CD4-positive, alpha-beta T cell treated with Interleukin-12 subunit alpha and Interleukin-12 subunit beta, for 1 hour (primary cell): ENCODE data around the gene UFD1.

Source experiments
- DNase-seq: peaks from one replicate; pipeline ENCODE4 v3.0.0-alpha.2; 2020

UFD1 gene

DNA sequence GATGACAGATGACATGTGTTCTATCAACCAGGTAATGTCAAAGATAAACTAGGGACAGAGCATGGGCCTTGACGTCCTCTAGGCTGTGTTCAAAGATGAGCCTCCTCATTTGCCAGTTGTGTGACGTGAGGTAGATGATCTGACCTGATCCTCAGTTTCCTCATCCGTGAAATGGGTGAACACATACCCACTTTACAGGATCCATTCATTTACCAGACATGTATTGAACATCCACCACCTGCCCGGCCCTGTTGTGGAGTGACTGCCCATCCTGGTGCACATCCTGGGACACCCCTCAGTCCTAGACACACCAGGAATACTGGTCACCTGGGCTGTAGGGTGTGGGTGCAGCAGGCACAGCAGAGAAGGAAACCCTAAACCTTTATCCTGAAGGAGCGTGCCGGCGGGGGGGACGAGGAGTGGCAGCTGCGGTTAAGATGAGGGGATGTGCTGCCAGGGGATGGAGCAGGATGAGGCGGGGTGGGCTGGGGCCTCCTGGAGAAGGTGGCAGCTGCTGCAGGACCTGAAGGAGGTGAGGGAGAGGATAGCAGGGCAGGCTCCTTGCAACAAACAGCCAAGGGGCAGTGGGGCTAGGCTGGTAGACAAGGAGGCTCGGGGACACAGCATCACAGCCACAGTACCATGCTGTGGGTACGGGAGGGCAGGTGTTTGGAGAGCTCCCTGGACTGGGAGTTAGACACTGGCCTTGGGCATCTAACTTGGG, 36.8 kb upstream of the UFD1 start:
- DNase-seq = no peak

DNA sequence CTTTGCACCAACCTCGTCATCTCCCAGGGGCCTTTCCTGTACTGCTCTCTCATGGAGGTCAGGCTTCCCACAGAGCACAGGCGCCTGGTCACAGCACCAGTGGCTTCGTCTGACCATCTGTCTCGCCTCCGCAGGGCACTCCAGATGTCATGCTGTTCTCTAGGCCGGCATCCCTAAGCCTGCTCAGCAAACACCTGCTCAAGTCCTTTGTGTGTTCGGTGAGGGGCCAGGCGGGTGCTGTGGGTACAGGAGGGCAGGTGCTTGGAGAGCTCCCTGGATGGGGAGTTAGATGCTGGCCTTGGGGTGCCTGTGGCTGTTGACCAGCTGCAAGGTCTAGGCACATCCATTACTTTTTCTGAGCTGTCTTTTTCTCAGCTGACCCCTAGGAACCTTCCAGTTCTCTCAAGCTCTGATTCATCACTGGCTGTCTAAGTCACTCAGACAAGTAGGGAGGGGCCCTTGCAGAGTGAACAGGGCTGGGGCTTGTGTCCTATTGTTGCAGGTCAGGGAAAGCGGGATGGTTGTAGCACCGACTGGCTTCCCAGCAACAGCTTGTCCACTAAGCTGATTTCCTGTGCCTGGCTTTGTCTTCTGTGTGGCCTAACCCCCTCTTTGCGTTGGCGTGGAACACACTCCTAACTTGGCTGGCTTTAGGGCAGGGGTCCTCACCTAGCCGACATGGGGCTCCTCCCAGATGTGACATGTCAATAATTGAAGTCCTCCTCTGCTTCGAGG, 36.0 kb upstream of the UFD1 start:
- no peak for DNase-seq

DNA sequence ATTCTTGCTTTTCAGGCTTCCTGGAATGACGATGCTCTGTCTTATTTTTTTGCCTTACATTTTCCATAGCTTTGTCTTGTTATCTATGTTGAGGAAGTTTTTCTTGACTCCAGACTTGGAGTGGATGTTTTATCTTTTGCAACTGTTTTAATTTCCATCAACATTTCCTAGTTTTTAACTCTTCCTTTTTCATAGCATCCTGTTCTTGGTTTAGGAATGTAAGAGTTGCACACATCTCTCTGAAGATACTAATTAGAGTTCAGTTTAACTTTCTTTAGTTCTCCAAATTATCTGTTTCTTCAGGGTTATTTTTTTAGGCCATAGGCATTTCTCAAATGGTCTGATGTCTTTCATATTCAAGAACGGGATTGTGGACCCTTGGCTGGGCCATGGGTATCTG, 34.8 kb upstream of the UFD1 start:
- DNase-seq = no peak

DNA sequence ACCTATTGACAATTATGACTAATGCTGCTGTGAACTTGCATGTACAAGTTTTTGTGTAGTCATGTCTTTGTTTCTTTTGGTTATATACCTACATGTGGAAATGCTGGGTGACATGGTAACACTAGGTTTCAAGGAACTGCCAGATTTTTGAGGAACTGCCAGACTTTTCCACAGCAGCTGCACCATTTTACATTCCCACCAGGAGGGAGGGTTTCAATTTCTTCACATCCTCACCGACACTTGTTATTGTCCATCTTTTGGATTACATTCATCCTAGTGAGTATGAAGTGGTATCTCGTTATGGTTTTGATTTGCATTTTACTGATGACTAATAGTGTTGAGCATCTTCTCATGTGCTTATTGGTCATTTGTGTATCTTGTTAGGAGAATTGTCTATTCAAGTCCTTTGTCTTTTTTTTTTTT, 31.9 kb upstream of the UFD1 start:
- DNase-seq = no peak

DNA sequence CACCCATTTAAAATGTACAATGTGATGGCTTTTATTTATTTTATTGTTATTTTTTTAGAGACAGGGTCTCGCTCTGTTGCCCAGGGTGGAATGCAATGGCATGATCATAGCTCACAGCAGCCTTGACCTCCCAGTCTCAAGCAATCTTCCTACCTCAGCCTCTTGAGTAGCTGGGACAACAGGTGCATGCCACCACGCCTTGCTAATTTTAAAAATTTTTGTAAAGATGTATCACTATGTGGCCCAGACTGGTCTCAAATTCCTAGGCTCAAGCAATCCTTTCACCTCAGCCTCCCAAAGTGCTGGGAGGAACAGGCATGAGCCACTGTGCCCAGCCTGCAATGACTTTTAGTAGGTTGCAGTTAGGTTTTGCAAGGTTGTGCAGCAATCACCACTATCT, 30.9 kb upstream of the UFD1 start:
- no peak for DNase-seq

DNA sequence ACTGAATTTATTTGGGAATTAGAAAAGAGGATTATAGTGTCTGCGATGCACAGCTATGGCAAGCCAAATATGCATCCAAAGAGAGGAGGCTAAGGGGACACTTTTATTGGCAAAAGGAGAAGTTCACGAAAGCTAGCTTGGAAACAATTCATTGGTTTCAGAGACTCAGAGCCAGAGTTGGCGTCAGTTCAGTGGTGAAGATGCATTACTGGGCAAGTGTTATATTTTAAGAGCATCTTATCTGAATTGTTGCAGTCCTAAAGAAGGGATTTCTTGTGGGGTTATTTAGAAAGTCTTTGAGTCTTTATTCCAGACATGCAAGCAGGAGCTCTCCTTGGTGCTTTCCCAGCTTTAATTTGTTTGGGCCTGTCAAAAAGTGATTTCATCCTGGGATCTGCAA, 30.2 kb upstream of the UFD1 start:
- DNase-seq = no peak

DNA sequence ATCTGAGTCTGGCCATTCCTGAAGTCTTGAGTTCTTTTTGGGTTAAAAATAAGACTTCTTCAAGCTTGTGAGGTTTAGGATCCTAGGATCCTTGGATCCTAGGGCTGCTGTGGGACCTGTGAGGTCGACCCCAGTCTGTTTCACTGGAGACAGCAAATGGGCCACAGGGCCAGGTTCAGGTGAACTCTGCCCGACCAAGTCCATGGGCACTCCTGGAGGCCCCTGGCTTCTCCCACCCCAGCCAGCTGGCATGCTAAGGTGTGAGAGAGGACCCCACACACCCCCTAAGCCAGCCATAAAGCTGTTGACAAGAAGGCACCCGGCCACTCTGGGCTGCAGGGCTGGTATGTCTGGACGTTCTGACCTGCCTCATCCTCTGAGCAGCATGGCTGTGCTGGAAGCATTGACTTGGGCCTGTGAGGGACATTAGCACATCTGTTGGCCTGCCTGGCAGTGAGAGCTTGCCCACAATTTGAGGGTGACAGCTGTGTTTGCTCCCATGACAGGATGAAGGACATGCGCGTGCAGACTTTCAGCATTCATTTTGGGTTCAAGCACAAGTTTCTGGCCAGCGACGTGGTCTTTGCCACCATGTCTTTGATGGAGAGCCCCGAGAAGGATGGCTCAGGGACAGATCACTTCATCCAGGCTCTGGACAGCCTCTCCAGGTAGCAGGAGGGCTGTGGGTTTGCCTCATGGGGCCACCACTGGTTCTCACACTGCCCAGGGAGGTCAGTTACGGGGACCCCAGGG, 29.2 kb upstream of the UFD1 start:
- no peak for DNase-seq

DNA sequence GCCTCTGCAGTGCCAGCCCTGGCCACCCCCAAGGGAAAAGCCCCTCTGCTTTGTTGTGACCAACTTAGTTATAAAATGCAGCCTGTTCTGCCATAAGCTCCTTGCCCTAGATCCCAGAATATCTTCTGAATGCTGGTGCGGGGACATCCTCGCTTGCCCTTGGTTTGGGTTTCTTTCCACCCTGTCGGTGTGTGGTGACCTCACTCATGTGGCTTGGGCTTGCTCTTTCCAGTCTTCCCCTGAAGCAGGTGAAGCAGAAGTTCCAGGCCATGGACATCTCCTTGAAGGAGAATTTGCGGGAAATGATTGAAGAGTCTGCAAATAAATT, 28.5 kb upstream of the UFD1 start:
- DNase-seq = no peak

DNA sequence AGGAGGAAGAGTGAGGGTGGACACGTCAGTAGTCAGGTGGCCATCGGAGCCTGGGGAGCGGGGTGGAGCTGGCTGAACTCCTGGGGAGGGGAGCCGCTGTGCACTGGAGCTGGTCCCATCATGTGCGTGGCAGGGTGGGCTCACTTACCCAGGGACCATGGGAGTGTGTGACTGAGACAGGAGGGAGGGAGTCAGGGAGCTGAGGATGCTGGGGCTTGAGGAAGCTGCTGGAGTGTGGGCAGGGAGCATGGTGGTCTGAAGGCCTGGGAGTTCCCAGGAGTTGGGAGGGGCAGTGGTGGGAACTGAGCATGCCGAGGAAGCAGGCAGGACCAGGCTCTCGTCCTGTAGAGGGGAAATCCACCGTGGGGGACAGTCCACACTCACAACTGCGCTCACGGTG, 27.2 kb upstream of the UFD1 start:
- DNase-seq = no peak

DNA sequence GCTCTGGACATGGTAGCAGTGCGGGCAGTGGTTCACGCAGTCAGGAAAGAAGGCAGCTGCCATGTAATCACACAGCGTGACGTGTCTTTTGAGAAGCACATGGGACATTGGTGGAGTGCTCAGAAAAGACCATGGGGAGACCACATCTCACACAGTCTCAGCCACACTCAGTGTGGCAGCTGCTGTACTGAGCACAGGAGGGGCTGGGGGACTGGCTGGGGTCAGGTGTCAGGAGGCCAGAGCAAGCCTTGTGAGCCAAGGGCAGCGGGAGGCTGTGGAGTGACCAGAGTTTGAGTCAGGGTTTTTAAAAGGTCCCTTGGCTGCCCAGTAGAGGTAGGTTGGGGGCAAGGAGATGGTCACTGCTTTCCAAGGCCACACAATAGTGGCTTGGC, 26.7 kb upstream of the UFD1 start:
- DNase-seq = no peak

DNA sequence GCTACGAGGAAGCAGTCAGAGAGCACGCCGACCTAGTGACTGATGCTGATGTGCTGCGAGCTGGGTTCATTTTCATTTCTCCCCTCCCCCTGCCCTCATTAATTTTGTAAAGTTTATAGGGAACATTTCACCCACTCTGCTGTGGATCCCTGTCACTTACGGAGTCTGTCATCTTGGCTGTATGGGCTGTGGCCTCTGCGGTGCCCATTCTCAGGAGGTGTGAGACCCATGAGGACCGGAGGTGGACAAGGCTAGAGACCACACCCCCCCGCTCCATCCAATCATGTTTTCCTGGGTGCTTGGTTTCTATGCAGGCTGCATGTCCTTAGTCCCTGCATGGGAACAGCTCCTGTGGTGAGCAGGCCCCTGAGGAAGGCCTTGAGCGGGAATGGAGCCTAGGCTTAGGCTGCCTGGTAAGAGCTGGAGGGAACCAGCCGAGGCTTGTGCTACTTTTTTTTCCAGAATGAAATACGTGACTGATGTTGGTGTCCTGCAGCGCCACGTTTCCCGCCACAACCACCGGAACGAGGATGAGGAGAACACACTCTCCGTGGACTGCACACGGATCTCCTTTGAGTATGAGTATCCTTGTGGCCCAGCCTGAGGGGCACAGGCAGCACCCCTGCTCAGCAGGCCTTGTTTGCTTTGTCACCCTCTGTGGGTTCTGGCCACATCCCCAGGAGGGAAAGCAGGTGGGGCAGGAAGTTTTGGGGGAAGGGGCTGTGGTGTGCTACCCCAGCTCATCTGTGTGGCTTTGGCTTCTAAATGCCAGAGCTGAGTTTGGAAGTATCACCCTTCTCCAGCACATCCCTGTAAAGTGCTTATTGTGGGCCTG, 26.1 kb upstream of the UFD1 start:
- no peak for DNase-seq

DNA sequence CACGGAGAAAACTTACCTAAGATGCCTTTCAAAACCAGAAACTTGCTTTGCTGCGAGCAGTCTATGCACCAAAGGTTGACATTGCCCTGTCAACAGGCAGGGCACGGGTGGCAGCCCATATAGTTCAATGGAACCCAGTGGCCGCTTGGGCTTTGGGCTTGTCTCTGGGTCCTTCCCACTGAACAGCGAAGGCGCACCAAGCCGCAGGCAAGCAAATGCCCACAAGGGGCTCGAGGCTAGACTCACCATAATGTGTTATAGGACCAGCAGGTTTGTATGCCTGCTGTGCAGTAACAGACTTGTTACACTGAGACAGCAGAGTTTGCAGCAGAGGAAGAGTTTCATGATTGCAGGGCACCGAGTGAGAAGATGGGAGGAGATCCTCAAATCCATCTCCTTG, 24.9 kb upstream of the UFD1 start:
- DNase-seq = no peak

DNA sequence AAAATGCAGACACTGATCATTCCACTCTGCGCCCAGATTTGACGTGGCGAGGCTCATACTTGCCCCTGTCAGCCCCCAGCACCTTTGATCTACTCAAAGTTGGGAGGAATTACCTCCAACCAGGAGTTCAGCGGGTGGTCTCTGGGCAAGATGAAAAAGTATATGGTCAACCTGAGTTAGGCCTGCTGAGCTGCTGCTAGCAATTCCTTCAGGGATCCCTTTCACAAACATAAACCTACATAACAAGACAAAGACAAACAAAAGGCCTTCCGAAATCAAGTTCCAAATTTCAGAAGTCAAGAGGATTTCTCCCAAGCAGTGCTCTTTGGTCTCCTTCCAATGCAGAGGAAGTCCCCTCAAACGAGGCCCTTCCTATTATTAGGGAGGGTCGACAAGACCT, 24.4 kb upstream of the UFD1 start:
- DNase-seq = no peak

DNA sequence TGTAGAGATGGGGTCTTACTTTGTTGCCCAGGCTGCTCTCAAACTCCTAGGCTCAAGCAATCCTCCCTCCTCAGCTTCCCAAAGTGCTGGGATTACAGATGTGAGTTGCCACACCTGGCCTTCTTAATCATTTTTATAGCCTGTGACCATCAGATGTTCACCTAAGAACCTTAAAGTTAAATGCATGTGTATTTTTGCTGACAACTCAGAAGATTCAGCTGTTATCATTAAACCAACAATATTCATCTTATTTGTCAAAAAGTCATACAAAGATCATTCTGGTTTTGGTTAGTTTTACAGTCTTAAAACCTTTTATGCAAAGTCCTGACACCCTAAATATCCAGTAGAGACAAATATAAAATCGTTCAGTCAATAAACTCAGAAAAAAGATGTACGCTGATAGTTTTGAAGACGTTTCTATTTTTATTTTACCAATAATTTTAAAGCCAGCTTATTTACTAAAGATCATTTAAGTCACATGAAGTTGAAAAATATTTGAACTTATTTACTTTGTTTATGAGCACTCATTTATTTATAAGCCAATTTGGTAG, 23.0 kb upstream of the UFD1 start:
- no peak for DNase-seq

DNA sequence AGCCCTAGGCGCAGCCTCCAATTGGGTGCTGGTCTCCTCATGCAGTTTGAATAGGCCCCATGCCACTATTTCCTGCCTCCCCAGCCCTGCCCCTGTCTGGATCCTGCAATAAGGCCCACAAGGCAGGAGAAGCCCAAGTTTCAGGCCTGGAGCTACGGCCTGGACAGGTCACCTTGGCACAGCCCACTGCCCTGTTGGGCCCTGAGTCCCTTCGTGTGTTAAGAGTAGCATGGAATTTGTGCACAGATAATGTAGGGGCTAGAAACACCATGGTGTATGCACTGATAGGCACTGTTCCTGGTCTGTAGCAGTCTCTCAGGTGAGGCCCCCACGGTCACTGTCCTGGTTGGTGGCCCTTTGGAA, 20.9 kb upstream of the UFD1 start:
- no peak for DNase-seq

DNA sequence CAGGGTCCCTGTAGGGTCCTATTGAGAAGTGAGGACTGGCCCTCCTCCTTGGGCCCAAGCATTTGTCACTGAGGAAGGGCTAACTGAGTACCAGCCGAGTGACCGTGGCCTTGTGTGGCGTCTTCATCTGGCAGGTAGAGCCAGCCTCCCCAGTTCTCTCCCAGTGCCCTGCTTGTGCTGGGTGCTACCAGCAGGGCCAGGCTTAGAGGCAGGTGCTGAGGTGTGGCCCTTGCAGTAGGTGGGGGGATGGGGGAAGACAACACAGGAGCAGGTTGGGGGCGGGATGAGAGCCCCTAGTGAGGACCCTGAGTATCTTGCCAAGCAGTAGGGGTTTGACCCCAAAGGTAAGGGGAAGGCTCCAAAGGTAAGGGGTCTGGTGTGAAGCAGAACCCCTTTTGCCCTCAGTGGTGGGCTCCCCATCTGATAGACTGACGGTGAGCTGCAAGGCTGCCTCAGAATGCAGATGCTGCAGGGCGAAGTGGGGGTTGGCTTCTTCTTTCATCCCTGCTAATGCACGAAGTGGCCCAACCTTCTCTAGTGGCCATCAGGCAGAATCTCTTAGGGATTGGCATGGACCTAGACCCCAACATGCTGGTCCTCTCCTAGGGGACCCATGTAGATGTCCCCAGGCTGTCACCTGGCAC, 20.4 kb upstream of the UFD1 start:
- DNase-seq = no peak

DNA sequence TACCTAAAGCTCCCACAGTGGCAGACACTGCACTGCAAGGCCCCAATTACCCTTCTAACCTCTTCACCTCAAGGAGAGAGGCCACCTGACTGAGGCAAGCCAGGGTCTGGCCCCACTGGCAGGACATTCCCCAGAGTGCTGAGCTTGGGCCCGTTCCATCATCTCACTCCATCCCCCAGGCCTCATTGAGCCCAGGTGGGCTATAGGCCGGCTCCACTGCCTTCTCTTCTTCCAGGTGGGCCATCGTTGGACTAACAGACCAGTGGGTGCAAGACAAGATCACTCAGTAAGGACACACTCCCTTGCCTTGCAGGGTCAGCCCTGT, 19.8 kb upstream of the UFD1 start:
- no peak for DNase-seq

DNA sequence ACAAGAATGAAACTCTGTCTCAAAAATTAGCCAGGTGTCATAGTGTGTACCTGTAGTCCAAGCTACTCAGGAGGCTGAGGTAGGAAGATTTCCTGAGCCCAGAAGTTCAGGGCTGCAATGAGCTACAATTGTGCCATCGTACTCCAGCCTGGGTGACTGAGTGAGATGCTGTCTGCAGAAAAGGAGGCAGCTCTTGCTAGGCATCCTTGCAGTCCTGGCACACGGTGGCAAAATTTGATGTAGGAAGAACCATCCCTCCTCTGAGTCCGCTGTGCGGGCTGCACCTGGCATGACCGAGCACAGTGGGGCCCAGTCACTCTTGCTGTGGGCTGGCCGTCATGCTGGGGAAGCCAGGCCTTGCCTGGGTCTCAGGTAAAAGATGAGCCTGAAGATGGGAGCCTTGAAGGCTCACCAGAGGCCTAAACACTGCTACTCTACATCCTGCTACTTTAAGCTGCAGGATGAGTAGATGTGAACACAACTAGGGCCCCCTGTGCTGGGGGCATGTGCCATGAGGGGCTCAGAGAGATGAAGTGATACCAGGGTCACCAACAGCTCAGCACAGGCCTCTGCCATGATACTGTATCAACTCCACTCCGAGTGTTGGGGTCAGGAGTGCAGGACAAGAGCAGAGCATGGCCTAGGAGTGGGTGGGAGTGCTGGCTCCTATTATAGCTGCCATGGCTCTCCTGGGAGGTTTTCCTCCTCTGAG, 19.3 kb upstream of the UFD1 start:
- no peak for DNase-seq

DNA sequence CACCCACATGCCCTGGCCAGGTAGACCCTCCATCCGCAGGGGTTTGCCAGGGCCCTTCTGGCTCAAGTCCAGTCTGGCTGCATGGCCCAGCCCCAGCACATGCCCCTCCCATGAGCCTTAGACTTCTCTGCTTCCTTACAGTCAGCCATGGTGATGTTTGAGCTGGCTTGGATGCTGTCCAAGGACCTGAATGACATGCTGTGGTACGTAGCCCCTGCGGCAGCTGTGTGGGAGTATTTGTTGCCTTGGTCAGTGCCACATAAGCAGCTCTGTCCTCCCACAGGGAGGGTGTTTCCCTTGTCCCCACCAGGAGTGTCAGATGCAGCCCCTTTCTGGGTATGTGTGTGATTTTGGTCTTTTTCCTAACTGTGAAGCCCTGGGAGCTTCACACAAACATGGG, 18.3 kb upstream of the UFD1 start:
- no peak for DNase-seq

DNA sequence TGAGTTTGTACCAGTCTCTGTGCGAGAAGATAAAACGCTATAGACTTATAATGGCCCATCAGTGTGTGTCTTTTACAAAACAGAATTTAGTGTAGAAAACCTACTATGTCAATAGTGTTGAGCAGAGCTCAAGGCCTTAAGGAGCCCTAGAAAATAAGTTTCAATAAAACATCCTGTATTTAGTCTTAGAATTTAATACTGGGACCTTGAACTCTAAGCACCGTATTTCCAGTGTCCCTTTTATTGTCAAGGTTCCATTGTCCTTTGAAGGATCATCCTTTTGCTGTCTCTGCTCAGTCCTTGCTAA, 17.3 kb upstream of the UFD1 start:
- DNase-seq = no peak

DNA sequence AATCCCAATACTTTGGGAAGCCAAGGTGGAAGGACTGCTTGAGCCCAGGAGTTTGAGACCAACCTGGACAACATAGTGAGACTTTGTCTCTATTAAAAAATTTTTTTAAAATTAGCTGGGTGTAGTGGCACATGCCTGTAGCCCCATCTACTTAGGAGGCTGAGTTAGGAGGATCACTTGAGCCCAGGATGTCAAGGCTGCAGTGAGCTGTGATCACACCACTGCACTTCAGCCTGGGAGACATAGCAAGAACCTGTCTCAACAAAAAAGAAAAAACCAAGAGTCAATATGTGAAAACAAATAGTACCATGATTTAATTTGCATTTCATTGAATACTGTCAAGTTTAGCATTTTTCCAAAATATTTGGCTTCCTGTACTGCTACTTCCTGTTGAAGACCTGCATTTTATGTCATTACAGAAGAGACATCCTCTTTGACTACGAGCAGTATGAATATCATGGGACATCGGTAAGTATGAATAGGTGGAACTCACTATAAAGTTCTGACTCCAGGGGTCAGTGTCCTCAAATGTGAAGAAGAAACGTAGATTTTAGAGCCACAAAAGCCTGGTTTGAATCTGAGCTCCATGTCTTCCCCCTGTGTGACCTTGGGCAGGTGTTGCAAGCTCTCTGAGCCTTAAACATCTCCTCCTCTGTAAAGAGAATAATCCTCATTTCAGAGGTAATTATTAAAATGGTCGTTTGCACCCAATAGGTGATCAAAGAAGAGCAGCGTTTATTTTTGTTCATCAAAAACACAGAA, 16.8 kb upstream of the UFD1 start:
- peak; percentile 31 for DNase-seq
